H4 (cell line): ENCODE measurements around the gene ING4. TPM values are rescaled to one million over a fixed set of nuclear protein-coding genes. Genes with fewer than 3 reads are reported as not detected.

Experiments
- DNase-seq: peaks from one replicate; pipeline ENCODE4 v3.0.0-alpha.2; 2015; ENCODE audit warnings: low spot score
- total RNA-seq: library from RNA; depleted of rRNA; stranded (reverse); fragments of >200 nt; shearing (Covaris generic); gene quantifications from 2 replicates; pipeline ENCODE4 v1.2.3, GENCODE V29; 2014

The ING4 gene
- total RNA-seq, 1 experiment from 2014 or later, result 57.8 TPM

DNA sequence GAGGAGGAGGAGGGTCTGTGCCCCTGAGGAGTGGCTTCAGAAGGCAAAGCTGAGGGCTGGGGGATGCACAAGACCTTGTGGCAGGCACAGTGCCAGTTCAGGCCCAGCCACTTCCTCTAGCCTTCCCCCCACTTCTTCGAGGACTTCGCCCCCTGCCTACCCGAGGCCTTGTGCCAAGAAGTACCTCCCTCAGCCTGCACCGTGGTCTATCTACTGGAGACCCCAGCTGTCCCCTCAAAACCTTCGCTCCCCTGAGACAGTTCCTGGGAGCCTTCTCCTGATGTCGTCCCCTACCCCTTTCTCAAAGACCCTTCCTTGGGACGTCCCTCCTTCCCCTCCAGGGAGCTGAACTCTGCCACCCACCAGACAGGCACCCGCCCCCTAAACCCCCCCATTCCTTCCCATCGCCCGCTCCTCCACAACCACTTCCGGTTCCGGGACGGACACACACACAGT, 25.7 kb upstream of the ING4 start:
- DNase-seq, result peak; percentile 48

DNA sequence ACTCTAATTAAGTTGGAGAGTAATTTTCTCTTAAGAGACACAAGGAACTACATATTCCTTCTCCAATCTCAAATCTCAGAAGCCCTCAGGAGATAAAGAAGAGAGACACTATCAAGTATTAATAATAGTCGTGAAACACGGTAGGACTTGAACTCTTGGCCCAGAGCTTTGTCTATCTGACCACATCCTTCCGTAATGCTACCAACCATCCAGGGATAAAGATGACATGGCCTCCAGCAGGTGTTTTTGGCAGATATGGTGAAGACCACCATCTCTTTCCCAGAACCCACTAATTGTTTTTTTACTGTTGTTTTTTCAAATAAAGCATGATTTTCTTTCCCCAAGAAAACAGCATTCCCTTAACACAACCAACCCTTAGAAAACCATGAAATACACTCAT, 22.9 kb upstream of the ING4 start:
- DNase-seq, result no peak

DNA sequence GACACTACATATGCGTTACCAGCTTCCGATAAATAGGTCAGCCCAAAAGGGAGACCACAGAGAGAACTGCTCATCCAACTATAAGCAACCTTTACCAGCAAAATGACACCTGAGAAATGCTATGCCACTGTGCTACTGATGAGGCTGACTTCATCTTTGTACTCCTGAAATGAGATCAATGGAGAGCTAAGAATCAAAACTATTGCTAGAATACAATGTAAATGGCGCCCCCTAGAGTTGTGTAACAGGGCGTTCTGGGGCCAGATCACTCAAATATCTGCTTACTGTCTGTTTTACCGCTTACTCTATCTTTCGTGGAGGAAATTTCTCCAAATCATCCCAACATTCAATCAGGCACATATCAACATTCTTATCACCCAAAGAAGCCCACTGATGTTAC, 21.7 kb upstream of the ING4 start:
- DNase-seq, result no peak

DNA sequence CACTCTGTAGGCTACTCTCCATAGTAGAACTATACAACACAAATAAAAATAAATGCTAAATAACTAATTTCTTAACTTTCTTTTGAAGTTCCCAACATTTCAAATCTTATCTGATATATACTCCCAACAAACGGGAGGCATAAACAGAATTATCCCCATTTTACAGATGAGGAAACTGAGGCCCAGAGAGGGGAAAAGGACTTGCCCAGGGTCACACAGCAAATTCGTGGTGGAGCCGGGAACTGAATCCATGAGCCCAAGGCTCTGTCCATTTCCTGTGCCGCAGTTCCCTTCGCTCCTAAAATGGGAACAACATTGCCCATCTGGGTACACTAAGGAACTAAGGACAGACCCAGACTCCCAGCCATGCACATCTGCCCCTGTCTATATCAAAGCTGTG, 14.0 kb upstream of the ING4 start:
- DNase-seq, result no peak

DNA sequence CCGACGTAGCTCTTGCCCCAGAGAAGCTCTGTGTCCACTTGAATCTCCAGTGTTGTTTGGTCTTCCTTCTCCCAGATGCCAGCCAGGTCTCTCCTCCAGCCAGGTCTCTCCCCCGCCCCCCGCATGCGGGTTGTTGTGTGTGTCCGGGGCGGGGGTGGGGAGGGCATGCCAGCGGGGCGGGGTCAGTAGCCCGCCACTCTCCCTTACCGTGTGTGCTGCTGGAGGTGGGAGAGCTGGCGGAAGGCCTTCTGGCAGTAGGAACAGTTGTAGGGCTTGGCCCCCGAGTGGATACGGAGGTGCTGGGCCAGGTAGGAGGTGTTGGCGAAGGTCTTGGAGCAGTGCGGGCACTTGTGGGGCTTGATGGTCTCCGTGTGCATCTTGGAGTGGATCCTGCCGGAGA, 9.2 kb upstream of the ING4 start:
- no peak for DNase-seq

DNA sequence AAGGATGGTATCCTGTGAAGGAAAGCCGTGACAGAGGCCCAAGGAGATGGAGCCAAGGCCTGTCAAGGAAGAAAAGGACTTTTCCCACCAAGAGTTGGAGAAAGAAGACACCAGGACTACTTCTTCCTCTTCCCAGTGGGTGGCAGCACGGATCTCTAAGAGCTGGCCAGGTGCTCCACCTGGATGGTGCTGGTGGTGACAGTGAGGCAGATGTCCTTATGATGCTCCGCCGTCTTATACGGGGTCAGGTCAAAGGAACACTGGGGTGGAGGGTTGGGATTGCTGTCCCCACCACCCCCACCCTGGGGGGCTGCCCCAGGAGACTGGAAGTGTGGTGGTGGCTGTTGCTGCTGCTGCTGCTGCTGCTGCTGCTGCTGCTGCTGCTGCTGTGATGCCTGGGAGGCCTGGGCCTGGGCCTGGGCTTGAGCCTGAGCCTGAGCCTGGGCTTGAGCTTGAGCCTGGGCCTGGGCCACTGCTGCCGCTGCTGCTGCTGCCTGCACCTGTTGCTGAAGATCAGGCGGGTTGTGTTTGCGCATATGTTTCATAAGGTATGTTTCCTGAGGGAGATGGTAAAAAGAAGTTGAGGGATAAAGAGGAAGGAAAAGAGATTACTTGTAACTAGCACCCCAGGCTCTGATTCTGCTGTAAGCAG, 4.8 kb upstream of the ING4 start:
- no peak for DNase-seq

DNA sequence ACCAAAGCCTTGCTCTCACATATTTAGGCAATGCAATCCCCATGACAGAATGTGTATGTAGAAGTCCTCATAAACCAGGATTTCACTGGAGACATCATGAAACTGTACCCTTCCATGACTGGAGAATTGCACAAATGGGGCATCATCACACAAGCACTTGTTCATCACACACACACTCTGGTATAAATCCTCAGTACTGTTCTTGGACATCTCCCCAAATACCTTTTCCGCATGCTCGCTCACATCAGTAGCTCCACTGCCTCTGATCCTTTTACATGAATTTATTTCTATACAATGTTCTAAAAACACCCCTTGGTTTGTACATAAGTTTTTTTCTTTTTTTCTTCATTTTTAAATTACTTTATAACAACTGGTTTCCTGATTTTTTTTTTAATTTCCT, 3.3 kb upstream of the ING4 start:
- no peak for DNase-seq

DNA sequence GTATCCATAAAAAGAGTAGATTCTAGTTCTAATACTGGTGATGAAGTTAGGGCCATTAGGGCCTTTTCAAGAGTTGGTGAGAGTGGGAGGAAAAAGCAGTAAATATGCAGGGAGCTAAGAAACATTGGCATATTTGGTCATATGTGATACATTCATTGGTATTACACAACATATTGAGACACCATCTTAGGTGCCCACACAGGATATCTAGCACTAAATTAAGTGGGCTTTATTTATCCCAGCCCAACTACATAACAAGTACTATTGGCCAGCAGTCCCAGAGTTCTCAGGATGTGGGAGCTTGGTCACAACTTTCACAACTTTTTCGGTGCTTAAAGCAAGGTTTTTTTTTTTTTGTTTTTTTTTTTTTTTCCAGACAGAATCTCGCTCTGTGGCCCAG, 2.0 kb upstream of the ING4 start:
- DNase-seq, result no peak

DNA sequence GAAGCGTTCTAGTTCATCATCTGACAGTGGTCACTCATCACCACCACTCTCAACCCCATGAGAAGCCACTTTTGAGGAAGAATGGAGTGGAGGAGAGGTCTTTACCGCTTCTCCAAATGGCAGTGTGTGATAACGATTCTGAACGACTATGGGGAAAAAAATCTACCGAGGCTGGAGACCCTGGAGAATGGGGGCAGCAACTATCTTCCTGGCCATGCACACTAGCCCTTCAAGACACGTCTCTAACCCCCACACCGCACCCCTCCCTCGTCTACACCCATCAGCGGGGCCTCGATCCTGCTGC, 365 bp downstream of the ING4 start:
- DNase-seq, result no peak

DNA sequence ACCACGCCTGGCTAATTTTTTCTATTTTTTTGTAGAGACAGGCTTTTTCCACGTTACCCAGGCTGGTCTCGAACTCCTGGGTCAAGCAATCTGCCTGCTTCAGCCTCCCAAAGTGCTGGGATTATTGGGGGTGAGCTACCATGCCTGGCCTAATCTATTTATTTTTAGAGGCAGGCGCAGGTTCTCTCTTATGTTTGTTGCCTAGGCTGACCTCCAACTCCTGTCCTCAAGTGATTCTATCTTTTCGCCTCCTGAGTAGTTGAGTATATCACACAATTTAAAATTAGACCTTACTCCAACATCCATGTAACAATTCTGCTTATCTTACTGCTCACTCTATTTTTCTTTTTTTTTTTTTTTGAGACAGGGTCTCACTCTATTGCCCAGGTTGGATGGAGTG, 8.9 kb downstream of the ING4 start:
- DNase-seq, result no peak

DNA sequence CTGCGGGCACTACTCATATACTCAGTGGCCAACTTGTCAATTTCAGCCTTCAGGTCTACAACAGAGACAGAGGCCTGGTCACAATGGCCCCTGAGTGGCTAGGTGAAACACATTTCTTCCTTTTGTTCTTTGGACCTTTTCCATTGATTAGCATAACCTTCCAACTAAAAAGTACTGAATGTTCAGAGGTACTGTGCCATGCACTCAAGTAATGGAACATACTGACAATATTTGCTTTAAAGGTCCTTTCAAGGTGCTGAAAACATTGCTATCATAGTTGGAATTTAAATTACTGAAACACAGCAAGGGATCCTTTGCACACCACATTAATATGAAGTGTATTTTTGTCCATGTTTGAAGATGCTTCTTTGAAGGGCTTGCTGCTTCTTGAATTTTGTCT, 9.6 kb downstream of the ING4 start:
- no peak for DNase-seq

DNA sequence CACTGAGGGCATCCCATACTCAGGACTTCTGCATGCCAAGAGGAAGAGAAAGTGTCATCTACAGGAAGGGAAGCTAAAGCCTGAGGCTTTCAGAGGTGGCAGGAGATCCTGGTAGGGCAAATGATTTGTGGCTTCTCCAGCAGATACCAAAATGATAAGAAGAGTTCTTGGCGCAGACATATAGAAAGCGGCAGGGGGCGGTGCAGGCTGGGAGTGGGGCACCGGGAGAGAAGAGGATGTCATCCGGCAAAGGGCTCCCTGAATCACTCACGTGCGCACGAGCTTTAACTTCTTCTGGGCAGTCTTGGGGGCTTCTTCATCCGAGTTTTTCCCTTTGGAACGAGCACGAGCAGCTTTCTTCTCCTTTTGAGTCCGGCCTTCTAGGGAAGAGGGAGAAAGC, 10.5 kb downstream of the ING4 start:
- no peak for DNase-seq

DNA sequence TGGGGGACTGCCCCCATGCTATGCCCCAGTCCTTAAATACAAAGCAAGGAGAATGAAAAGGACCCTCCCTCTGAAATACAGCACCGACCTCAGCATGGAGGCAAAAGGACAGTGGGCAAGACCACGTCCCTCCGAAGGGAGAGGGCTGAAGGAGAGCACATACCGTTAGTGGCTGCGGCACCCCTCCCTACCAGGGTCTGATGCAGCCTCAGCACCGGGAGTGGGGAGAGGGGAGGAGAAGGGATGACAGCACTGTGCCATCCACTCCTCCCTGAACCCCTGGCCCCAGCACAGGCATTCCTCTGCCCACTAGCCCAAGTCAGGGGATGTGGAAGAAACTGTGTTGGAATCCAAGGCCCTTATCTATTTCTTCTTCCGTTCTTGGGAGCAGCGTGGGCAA, 12.1 kb downstream of the ING4 start:
- DNase-seq, result no peak

DNA sequence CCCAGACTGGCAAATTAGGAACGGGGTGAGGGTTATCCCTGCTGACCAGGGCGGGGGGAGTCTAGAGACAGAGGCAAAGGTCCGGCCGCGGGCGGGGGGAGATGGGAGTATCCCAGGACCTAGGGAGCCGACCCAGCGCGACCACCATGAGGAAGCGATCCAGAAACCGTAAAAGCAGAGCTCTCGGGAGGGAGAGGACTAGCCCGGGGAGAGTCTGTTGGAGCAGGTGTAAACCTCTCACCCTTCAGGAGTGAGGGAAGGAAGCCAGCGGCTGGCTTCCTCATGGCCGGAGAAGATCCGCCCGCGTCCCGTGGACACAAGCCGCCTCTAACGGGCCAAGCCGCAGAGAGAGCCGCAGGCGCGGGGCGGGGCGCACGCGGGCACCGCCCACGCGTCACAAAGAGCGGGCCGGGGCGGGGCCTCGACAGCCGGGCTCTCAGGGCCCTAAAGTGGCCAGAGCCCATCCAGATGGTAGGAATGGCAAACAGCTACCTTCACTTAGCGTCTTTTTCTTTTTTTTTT, 15.8 kb downstream of the ING4 start, which contains the start of gene ACRBP:
ACRBP (minus strand) TSS at position 350 of the 522 bp plus-strand sequence; CDS start at position 284, 66 bp downstream.
- no peak for DNase-seq

DNA sequence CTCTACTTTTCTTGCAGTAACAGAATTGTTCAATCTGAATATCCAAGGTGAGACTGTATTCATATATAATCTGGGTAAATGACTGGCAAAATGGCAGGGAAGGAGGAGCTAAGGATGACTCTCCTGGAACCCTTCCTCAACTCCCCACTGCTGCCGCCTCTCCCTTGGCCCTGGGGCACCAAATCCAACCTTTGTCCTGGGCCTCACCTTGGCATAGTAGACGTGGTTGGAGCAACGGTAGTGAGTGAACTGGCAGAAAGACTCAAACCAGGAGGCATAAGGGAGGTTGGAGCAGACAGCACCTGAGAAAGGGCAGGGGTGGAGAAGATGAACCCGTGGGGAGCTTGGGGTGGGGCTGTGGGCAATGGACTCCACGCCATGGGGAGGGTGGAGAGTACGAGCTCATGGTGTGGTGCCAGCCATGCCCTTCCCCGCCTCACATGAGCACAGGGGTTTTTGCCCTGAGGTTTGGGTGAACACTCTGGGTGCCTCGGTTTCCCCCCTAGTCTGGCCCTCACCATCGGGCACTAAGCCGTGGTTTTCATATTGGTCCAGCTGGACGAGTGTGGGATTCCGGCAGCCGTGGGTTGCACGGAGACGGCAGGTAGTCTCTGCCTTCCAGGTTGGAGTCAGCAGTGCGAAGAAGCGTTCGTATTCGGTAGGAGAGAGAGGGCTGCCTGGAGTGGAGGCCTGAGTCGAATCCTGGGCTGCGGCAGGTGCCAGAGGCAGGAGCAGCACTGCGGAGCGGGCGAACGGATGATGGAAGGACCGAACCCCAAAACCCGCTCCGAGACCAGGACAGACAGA, 16.4 kb downstream of the ING4 start:
- DNase-seq, result no peak

DNA sequence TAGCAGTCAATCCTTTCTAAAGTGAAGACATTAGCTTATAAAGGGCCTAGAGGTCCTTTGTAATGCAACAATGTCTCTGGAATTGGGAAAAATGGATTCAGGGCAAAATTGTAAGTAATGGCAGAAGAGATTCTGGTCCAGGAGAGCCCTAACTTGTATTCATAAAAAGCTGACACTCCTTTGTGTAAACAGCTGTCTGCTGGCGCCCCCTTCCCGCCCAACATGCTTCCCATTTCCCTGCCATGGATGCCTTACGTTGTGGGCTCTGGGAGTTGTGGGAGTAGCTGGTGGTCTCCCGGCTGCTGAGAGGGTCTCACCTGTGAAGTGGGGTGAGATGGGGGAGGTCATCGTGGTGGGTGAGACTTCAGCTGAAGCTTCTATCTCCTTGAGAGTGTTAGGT, 18.0 kb downstream of the ING4 start:
- DNase-seq, result no peak

DNA sequence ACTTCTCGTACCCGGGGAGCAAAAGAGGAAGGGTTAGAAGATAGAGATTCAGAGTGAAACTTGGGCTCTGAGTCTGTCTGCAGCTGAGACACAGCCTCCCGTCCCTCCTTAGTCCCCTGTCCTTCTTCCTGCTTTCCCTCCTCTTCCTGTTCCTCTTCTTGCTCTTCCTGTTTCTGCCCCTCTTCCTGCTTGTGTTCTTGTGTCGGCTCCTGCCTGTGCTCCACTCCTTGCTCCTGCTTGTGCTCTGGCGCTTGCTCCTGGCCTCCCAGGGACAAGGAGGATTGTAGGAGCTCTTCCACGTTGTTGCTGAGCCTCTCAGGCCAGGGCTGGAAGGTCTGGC, 18.7 kb downstream of the ING4 start:
- DNase-seq, result no peak

DNA sequence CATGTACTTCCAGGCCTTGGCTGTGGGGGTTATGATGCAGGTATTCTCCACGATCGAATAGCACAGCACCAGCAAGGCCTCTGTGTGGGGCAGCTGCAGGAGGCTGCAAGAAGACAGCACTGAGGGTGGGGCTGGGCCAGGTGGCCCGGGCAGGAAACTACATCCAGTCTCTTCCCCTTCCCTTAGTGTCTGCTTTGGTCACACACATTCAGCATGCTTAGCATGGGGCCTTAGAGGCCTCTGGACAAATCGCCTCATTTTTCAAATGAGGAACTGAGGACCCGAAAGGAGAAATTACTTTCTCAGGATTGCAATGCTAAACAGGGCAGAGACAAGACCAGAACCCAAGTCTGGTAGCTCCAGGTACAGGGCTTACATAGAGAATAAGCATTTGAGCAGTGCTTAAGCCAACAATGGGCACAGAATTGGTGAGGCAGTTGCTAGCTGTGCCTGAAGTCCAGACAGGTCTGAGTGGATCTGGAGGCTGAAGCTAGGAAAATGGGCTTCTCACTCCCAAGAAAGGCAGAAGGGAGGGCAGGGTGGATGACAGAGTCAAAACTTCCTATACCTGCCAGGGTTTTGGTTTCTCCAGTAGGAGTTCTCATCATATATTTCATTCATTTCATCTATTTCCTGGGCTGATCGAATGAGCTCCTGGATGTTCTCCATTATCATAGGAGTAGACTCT, 19.2 kb downstream of the ING4 start:
- DNase-seq, result no peak

DNA sequence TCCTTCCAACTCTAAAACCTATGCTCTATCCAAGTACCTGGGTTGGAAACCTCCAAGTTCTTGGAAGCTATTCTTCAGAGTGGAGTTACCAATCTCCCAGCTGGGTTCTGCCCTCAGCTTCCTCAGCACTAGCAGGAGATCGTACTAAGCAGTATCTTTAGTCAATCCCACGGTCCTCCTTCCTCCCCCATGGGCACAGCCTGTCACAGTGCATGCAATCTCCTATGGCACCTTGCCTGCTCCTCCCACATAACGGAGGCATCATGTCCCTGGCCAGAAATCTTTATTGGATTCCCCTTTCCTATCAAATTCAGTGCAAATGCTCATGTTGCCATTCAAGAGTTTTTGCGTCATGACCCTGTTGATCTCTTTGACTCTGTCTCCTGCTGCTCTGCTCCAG, 21.8 kb downstream of the ING4 start:
- no peak for DNase-seq

DNA sequence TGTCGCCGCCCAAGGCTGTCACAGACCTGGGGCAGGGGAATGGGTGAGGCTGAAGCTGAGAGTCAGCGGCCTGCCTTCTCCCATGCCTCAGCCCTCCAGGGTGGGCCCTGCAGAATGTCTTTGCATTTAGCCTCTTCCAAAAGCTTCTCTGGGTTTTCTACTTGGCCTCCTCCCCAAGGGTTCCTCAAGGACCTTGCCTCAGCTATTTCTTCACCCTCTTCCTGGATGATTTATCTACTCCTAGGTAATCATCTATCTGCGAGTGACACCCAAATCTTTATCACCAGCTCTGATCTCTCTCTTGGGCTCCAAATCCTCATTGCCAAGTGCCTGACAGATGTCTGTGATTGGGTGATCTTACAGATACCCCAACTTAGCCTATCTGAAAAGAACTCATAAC, 22.4 kb downstream of the ING4 start:
- DNase-seq, result no peak

DNA sequence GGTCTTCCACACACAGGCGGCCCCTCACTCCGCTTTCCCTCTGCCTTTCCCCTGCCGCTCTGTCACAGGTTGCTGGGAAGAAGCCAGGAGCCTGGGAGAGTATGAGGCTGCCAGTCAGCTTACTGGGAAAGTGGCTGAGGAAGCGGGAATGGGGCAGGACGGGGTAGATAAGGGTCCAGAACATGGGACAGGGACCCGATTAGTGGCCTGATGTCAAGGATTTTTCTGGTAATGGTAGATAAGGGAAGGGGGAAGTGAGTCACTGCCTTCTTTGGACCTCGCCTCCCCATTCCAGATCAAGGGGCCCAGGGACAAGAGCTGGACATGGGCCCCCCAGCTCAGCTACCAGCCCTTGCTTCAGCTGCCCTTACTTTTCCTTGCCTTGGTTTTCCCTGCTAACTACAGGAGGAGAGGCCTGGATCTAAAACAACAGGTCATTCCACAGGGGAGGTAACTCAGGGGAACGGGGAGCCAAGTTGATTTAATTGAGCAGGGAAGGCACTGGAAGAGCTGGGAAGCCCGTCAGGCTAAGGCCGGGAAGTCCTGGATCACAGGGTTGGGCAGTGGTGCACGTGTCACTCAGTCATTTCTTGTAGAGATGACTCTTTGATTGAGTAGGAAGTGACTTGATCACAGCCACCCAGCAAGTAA, 23.6 kb downstream of the ING4 start:
- DNase-seq, result no peak

DNA sequence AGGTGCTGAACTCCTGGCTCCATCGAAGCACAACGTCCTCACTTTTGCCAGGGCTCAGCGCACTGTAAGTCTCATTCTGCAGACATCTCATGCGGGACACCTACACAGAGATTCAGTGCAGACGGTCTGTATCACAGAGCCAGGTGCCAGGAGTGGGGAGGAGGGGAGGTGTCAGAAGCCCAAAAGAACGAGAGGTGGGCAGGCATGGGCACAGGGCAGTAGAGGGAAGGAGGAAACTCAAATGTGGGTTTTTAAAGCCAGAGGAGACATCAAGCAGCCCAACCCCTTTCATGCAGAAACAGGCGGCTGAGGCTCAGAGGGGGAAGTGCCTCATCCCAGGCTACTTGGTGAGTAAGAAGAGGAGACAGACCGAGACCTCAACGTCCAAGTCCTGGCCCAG, 24.6 kb downstream of the ING4 start:
- no peak for DNase-seq
